Prostate gland (tissue), 2 donors: Measurements from ENCODE around the gene PPP4R1. TPM values are rescaled to one million over a fixed set of nuclear protein-coding genes. Genes with fewer than 3 reads are reported as not detected.

ENCODE experiments used
- DNase-seq: peaks from one replicate; pipeline ENCODE4 v3.0.0-alpha.2; 2019; ENCODE audit warnings: low spot score
- H3K27ac ChIP-seq, 2 donors: fragments of 200-600 bp; sonication (generic); 2 replicates each; pipeline ENCODE4 v1.5.1; 2017 to 2019
- H3K27me3 ChIP-seq: fragments of 200-600 bp; sonication (generic); replicated peaks from 2 replicates; pipeline ENCODE4 v1.5.1; 2019; ENCODE audit not compliant: insufficient read depth
- H3K36me3 ChIP-seq, 2 donors: fragments of 200-600 bp; sonication (generic); 1 replicate in 1 of 2; 2 replicates in 1 of 2; pipeline versions ENCODE4 v1.5.1 to v1.8.1; 2017 to 2019
- H3K4me1 ChIP-seq: fragments of 200-600 bp; sonication (generic); replicated peaks from 2 replicates; pipeline ENCODE4 v1.5.1; 2019
- H3K4me3 ChIP-seq, 2 donors: fragments of 200-600 bp; sonication (generic); 2 replicates each; pipeline ENCODE4 v1.5.1; 2017 to 2019
- H3K9me3 ChIP-seq: fragments of 200-600 bp; sonication (generic); 2 replicates; pipeline ENCODE4 v1.5.1; 2017
- POLR2A ChIP-seq: fragments of 450-650 bp; IDR thresholded peaks from one replicate; pipeline ENCODE4 v1.6.1; 2016; ENCODE audit warnings: antibody characterized with exemption, mild to moderate bottlenecking
- POLR2AphosphoS5 ChIP-seq: sonication (generic); formaldehyde crosslinking; IDR thresholded peaks from one replicate; pipeline ENCODE4 v1.6.1; 2017; ENCODE audit warnings: antibody characterized with exemption
- WGBS: methylation state at CpG from one replicate; pipeline ENCODE4 v1.1.5; 2018; 5-methylcytosine and 5-hydroxymethylcytosine counted together
- intact Hi-C: fragments of 100-400 bp; cut with DNase I; formaldehyde crosslinking; loops from one replicate; pipeline ENCODE4 v1.14.2; 2022
- total RNA-seq, 2 donors: library from RNA; depleted of rRNA; stranded (reverse); fragments of >200 nt; gene quantifications; one replicate each; pipeline ENCODE4 v1.1.0, GENCODE V29; 2016
- TF ChIP-seq, protein P1 (sequence below), 4 experiments: fragments of 200-600 bp in 2 of 4; fragments of 450-650 bp in 2 of 4; sonication (generic) in 2 of 4; IDR thresholded peaks; 1 replicate in 3 of 4; 2 replicates in 1 of 4; pipeline ENCODE4 v1.5.1; 2016 to 2019; ENCODE audit warnings: antibody characterized with exemption in 4 of 4, mild to moderate bottlenecking in 2 of 4, moderate library complexity in 2 of 4

Gene PPP4R1
- total RNA-seq, 2 donors from 2014 or later = 39.1 to 67.0 TPM

DNA sequence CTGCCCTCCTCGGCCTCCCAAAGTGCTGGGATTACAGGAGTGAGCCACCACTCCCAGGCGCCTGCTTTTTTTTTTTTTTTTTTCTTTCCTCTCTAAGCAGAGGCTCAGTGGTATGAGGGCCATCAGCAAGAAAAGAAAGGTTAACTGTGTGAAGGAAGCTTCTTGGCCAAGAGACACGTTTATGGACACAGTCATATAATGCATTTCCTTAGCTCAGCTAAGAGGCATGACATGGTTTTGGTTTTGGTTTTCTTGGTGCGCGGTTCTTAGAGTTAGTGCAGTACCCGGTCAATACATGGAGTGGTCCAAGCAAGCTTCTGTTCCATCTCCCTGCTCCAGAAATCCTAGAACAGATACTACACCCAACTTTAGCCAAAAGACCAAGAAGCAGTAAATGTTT is 96.5 kb downstream of the PPP4R1 start:
- H3K27ac ChIP-seq = no peak overlapping the region
- no peak overlapping the region for H3K4me3 ChIP-seq
- intact Hi-C loops = loop anchor here (2.0 to 10.0 kb wide), 3 partner anchors 153 to 443 kb away; no protein-coding TSS in a partner anchor
- WGBS = 87% methylated on average over 6 of the region's 6 CpGs
- H3K36me3 ChIP-seq = no peaks in the 10 kb centered on the region
- no peak for TF ChIP-seq POLR2AphosphoS5
- TF ChIP-seq, protein P1, sequence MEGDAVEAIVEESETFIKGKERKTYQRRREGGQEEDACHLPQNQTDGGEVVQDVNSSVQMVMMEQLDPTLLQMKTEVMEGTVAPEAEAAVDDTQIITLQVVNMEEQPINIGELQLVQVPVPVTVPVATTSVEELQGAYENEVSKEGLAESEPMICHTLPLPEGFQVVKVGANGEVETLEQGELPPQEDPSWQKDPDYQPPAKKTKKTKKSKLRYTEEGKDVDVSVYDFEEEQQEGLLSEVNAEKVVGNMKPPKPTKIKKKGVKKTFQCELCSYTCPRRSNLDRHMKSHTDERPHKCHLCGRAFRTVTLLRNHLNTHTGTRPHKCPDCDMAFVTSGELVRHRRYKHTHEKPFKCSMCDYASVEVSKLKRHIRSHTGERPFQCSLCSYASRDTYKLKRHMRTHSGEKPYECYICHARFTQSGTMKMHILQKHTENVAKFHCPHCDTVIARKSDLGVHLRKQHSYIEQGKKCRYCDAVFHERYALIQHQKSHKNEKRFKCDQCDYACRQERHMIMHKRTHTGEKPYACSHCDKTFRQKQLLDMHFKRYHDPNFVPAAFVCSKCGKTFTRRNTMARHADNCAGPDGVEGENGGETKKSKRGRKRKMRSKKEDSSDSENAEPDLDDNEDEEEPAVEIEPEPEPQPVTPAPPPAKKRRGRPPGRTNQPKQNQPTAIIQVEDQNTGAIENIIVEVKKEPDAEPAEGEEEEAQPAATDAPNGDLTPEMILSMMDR (IDR thresholded peaks at IDR 0.05) = no peak
- TF ChIP-seq POLR2A = no peak
- H3K27me3 ChIP-seq = no peaks in the 10 kb centered on the region
- H3K9me3 ChIP-seq = no peaks in the 10 kb centered on the region
- no peak for DNase-seq
- H3K4me1 ChIP-seq = no peaks in the 10 kb centered on the region

GRCh38 chr18:9516437-9517064 is 97.8 kb downstream of the PPP4R1 start:
- no peaks in the 10 kb centered on the region for H3K9me3 ChIP-seq
- no peaks in the 10 kb centered on the region for H3K27me3 ChIP-seq
- no peak overlapping the region for H3K4me3 ChIP-seq
- 75% methylated on average over 4 of the region's 4 CpGs for WGBS
- no peak for DNase-seq
- TF ChIP-seq, protein P1 (IDR thresholded peaks at IDR 0.05) = peak; percentile 70 to 78 (median 76)
- peak; percentile 30 for TF ChIP-seq POLR2AphosphoS5
- no peak for TF ChIP-seq POLR2A
- intact Hi-C loops = loop anchor here (2.0 to 10.0 kb wide), 3 partner anchors 152 to 442 kb away; no protein-coding TSS in a partner anchor
- no peaks in the 10 kb centered on the region for H3K4me1 ChIP-seq
- H3K36me3 ChIP-seq = no peaks in the 10 kb centered on the region
- no peak overlapping the region for H3K27ac ChIP-seq

- no peak overlapping the region for H3K27ac ChIP-seq
- TF ChIP-seq, protein P1 (IDR thresholded peaks at IDR 0.05) = no peak
- WGBS = 65% methylated on average over 6 of the region's 6 CpGs
Measured at GRCh38 chr18:9513971-9514512, 100.3 kb downstream of the PPP4R1 start.

GRCh38 chr18:9508446-9509025 is 105.8 kb downstream of the PPP4R1 start:
- no peaks in the 10 kb centered on the region for H3K4me1 ChIP-seq
- H3K9me3 ChIP-seq = no peaks in the 10 kb centered on the region
- TF ChIP-seq, protein P1 (IDR thresholded peaks at IDR 0.05) = no peak
- TF ChIP-seq POLR2AphosphoS5 = no peak
- TF ChIP-seq POLR2A = no peak
- intact Hi-C loops = no loop called here
- no peak overlapping the region for H3K4me3 ChIP-seq
- no peak for DNase-seq
- no peak overlapping the region for H3K27ac ChIP-seq
- H3K27me3 ChIP-seq = no peaks in the 10 kb centered on the region
- 68% methylated on average over 2 of the region's 2 CpGs for WGBS
- H3K36me3 ChIP-seq = no peaks in the 10 kb centered on the region

More at GRCh38 chr18:9513971-9514512, 100.3 kb downstream of the PPP4R1 start:
- DNase-seq = no peak
- no peaks in the 10 kb centered on the region for H3K27me3 ChIP-seq
- H3K4me3 ChIP-seq = no peak overlapping the region
- no peaks in the 10 kb centered on the region for H3K9me3 ChIP-seq
- no peaks in the 10 kb centered on the region for H3K36me3 ChIP-seq
- H3K4me1 ChIP-seq = no peaks in the 10 kb centered on the region
- intact Hi-C loops = loop anchor here (10.0 kb wide), 2 partner anchors 149 to 369 kb away; no protein-coding TSS in a partner anchor
